K562 (cell line): Measurements from ENCODE around the gene TRIM38. TPM values are rescaled to one million over a fixed set of nuclear protein-coding genes. Genes with fewer than 3 reads are reported as not detected.
A peak's percentile ranks its signal among the peaks of the same experiment; 100 is the strongest.

Experiments
- CHCHD3 ChIP-seq: fragments of 250-450 bp; sonication (Bioruptor Pico); IDR thresholded peaks from 2 replicates; pipeline ENCODE4 v2.1.2; 2022; ENCODE audit warnings: mild to moderate bottlenecking
- CTBP1 ChIP-seq: fragments of 450-650 bp; IDR thresholded peaks from 2 replicates; pipeline ENCODE4 v1.6.1; 2016; ENCODE audit warnings: borderline replicate concordance
- DNMT1 ChIP-seq: fragments of 450-650 bp; IDR thresholded peaks from 2 replicates; pipeline ENCODE4 v1.6.1; 2016; ENCODE audit warnings: antibody characterized with exemption, mild to moderate bottlenecking
- HDAC6 ChIP-seq: IDR thresholded peaks from 2 replicates; pipeline ENCODE4 v1.6.1; 2012; ENCODE audit warnings: low read depth, mild to moderate bottlenecking, control low read depth, inconsistent platforms, low read length, moderate library complexity
- HMG20B ChIP-seq: fragments of 250-450 bp; sonication (Bioruptor Pico); IDR thresholded peaks from 2 replicates; pipeline ENCODE4 v1.5.0; 2021; ENCODE audit warnings: mild to moderate bottlenecking
- HNRNPK ChIP-seq: fragments of 200-400 bp; formaldehyde crosslinking; IDR thresholded peaks from one replicate; pipeline ENCODE4 v1.6.1; 2018; ENCODE audit warnings: mild to moderate bottlenecking, low read depth, low read length; ENCODE audit not compliant: poor library complexity, severe bottlenecking
- KAT7 ChIP-seq: sonication (generic); formaldehyde crosslinking; IDR thresholded peaks from 2 replicates; pipeline ENCODE4 v1.8.0; 2022; ENCODE audit warnings: missing genetic modification reagents, mild to moderate bottlenecking, borderline replicate concordance
- KLF6 ChIP-seq: fragments of 250-450 bp; sonication (Bioruptor Pico); IDR thresholded peaks from 2 replicates; pipeline ENCODE4 v1.4.0; 2020; ENCODE audit warnings: mild to moderate bottlenecking, moderate library complexity, borderline replicate concordance
- MCM3 ChIP-seq: fragments of 450-650 bp; IDR thresholded peaks from 2 replicates; pipeline ENCODE4 v1.6.1; 2016
- MEIS2 ChIP-seq: fragments of 450-650 bp; IDR thresholded peaks from 2 replicates; pipeline ENCODE4 v1.6.1; 2014; ENCODE audit warnings: mild to moderate bottlenecking; ENCODE audit not compliant: partially characterized antibody
- PTBP1 ChIP-seq: fragments of 200-400 bp; formaldehyde crosslinking; IDR thresholded peaks from 2 replicates; pipeline ENCODE4 v1.6.1; 2017; ENCODE audit warnings: low read depth, low read length
- SLC30A9 ChIP-seq: fragments of 250-450 bp; sonication (Bioruptor Pico); IDR thresholded peaks from 2 replicates; pipeline ENCODE4 v1.8.0; 2022; ENCODE audit warnings: mild to moderate bottlenecking, moderate library complexity
- ZNF445 ChIP-seq: fragments of 250-450 bp; sonication (Bioruptor Pico); IDR thresholded peaks from 2 replicates; pipeline ENCODE4 v1.4.0; 2020; ENCODE audit warnings: low read depth, mild to moderate bottlenecking, moderate library complexity
- ZNF76 ChIP-seq: fragments of 250-450 bp; sonication (Bioruptor Pico); IDR thresholded peaks from 2 replicates; pipeline ENCODE4 v1.4.0; 2020; ENCODE audit warnings: mild to moderate bottlenecking, moderate library complexity, borderline replicate concordance
- polyA plus RNA-seq, 8 experiments: library from polyadenylated mRNA; depleted of rRNA in 4 of 8; stranded (reverse) in 5 of 8; unstranded in 3 of 8; fragments of >200 nt; fragmentation: Nextera tagmentation in 2 of 8; fragmentation: Illumina TruSeq in 1 of 8; extraction: Ambion mirVana in 2 of 8; extraction: Trizol in 1 of 8; gene quantifications; 2 replicates each; pipeline versions ENCODE4 v1.2.1 to v1.2.3, GENCODE V29; 2011 to 2014; ENCODE audit warnings: inconsistent platforms in 1 of 8, missing spikeins in 1 of 8
- total RNA-seq, 7 experiments: library from RNA; depleted of rRNA in 6 of 7; stranded (reverse); fragments of >200 nt in 6 of 7; fragmentation: Illumina TruSeq in 2 of 7; extraction: Trizol in 2 of 7; gene quantifications; 2 replicates each; pipeline versions ENCODE4 v1.2.1 to v1.2.3, GENCODE V29; 2011 to 2021; ENCODE audit warnings: low replicate concordance in 1 of 7
- TF ChIP-seq, protein P1 (sequence below), 2 experiments: fragments of 200-800 bp in 1 of 2; sonication (Bioruptor generic) in 1 of 2; sonication (generic) in 1 of 2; formaldehyde crosslinking in 1 of 2; IDR thresholded peaks in 1 of 2; conservative IDR thresholded peaks in 1 of 2; 2 replicates each; pipeline versions ENCODE4 v1.5.0 to v1.6.1; 2016 to 2020; ENCODE audit warnings: missing compliant biosample characterization in 1 of 2, missing genetic modification characterization in 1 of 2, missing genetic modification reagents in 1 of 2
- TF ChIP-seq, protein P2 (sequence below): fragments of 250-450 bp; sonication (Bioruptor Pico); IDR thresholded peaks from 2 replicates; pipeline ENCODE4 v1.5.0; 2021
- TF ChIP-seq, protein P3 (sequence below): fragments of 250-450 bp; sonication (Bioruptor Pico); IDR thresholded peaks from 2 replicates; pipeline ENCODE4 v1.5.0; 2022; ENCODE audit warnings: mild to moderate bottlenecking
- TF ChIP-seq, protein P4 (sequence below): fragments of 200-800 bp; sonication (Bioruptor generic); IDR thresholded peaks from 2 replicates; pipeline ENCODE4 v1.6.1; 2017; ENCODE audit warnings: missing genetic modification characterization, missing compliant biosample characterization
- TF ChIP-seq, protein P5 (sequence below): IDR thresholded peaks from 2 replicates; pipeline ENCODE4 v1.6.1; 2011; ENCODE audit warnings: borderline replicate concordance, low read depth, mild to moderate bottlenecking, moderate library complexity, low read length; ENCODE audit not compliant: insufficient read depth, poor library complexity, severe bottlenecking

The TRIM38 gene
- total and polyA plus RNA-seq, 9 of the 15 experiments (the other 6 are each of a cell fraction or from before 2014, with no cell fraction given), result 1.7 to 6.7 (median 6.3) TPM

DNA sequence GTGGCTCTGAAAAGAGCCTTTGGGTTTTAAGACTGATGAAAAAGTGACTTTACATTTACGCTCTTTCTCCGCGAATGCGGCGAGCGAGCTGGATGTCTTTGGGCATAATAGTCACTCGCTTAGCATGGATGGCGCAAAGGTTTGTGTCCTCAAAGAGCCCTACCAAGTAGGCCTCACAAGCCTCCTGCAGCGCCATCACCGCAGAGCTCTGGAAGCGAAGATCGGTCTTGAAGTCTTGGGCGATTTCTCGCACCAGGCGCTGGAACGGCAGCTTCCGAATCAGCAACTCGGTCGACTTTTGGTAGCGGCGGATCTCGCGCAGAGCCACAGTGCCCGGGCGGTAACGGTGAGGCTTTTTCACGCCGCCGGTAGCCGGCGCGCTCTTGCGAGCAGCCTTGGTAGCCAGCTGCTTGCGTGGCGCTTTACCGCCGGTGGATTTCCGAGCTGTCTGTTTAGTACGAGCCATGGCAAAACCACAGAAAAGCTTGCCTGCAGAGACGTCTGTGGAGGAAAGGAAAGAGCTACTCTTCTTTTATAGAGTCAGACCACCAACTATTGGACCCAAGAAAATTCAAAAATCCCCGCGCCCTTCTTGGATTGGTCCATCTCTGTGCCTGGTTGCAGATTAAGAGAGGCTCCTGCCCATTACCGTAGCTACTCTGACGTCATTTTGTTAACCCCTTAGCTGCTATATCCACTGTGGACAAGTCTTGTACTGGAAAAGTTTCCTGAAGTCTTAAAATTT lies 69.2 kb downstream of the TRIM38 start (continued):
- TF ChIP-seq, protein P1, sequence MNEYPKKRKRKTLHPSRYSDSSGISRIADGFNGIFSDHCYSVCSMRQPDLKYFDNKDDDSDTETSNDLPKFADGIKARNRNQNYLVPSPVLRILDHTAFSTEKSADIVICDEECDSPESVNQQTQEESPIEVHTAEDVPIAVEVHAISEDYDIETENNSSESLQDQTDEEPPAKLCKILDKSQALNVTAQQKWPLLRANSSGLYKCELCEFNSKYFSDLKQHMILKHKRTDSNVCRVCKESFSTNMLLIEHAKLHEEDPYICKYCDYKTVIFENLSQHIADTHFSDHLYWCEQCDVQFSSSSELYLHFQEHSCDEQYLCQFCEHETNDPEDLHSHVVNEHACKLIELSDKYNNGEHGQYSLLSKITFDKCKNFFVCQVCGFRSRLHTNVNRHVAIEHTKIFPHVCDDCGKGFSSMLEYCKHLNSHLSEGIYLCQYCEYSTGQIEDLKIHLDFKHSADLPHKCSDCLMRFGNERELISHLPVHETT (CRISPR knock-in tag; conservative IDR thresholded peaks at IDR 0.05 in 1 of 2, IDR thresholded peaks at IDR 0.05 in 1 of 2), result peak in 1 of 2 experiments; percentile 75; a peak in 2 of 4 replicates
- no peak for TF ChIP-seq HMG20B (CRISPR knock-in tag)
- peak; percentile 29 for TF ChIP-seq MEIS2
- TF ChIP-seq, protein P2, sequence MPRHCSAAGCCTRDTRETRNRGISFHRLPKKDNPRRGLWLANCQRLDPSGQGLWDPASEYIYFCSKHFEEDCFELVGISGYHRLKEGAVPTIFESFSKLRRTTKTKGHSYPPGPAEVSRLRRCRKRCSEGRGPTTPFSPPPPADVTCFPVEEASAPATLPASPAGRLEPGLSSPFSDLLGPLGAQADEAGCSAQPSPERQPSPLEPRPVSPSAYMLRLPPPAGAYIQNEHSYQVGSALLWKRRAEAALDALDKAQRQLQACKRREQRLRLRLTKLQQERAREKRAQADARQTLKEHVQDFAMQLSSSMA, result peak; percentile 82; the same call in 1 of the 2 replicates
- peak; percentile 99 for TF ChIP-seq KAT7 (CRISPR knock-in tag)
- peak; percentile 46; the same call in 1 of the 2 replicates for TF ChIP-seq ZNF76 (CRISPR knock-in tag)
- peak; percentile 96 for TF ChIP-seq HDAC6
- TF ChIP-seq, protein P3, sequence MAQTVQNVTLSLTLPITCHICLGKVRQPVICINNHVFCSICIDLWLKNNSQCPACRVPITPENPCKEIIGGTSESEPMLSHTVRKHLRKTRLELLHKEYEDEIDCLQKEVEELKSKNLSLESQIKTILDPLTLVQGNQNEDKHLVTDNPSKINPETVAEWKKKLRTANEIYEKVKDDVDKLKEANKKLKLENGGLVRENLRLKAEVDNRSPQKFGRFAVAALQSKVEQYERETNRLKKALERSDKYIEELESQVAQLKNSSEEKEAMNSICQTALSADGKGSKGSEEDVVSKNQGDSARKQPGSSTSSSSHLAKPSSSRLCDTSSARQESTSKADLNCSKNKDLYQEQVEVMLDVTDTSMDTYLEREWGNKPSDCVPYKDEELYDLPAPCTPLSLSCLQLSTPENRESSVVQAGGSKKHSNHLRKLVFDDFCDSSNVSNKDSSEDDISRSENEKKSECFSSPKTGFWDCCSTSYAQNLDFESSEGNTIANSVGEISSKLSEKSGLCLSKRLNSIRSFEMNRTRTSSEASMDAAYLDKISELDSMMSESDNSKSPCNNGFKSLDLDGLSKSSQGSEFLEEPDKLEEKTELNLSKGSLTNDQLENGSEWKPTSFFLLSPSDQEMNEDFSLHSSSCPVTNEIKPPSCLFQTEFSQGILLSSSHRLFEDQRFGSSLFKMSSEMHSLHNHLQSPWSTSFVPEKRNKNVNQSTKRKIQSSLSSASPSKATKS (CRISPR knock-in tag), result no peak
- TF ChIP-seq PTBP1, result peak; percentile 98
- peak; percentile 98 for TF ChIP-seq CHCHD3 (CRISPR knock-in tag)
- no peak for TF ChIP-seq HNRNPK
- TF ChIP-seq CTBP1, result peak; percentile 68
- TF ChIP-seq KLF6 (CRISPR knock-in tag), result 0 out of 2 replicates have a peak, but pooled peaks have one; percentile 22
- TF ChIP-seq, protein P4, sequence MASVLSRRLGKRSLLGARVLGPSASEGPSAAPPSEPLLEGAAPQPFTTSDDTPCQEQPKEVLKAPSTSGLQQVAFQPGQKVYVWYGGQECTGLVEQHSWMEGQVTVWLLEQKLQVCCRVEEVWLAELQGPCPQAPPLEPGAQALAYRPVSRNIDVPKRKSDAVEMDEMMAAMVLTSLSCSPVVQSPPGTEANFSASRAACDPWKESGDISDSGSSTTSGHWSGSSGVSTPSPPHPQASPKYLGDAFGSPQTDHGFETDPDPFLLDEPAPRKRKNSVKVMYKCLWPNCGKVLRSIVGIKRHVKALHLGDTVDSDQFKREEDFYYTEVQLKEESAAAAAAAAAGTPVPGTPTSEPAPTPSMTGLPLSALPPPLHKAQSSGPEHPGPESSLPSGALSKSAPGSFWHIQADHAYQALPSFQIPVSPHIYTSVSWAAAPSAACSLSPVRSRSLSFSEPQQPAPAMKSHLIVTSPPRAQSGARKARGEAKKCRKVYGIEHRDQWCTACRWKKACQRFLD (CRISPR knock-in tag), result 0 out of 2 replicates have a peak, but pooled peaks have one; percentile 17
- TF ChIP-seq MCM3, result no peak
- TF ChIP-seq SLC30A9, result no peak
- no peak; the same call in 1 of the 2 replicates for TF ChIP-seq DNMT1
- TF ChIP-seq ZNF445 (CRISPR knock-in tag), result no peak
- TF ChIP-seq, protein P5, sequence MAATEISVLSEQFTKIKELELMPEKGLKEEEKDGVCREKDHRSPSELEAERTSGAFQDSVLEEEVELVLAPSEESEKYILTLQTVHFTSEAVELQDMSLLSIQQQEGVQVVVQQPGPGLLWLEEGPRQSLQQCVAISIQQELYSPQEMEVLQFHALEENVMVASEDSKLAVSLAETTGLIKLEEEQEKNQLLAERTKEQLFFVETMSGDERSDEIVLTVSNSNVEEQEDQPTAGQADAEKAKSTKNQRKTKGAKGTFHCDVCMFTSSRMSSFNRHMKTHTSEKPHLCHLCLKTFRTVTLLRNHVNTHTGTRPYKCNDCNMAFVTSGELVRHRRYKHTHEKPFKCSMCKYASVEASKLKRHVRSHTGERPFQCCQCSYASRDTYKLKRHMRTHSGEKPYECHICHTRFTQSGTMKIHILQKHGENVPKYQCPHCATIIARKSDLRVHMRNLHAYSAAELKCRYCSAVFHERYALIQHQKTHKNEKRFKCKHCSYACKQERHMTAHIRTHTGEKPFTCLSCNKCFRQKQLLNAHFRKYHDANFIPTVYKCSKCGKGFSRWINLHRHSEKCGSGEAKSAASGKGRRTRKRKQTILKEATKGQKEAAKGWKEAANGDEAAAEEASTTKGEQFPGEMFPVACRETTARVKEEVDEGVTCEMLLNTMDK, result peak; percentile 53
